Epithelial cell of proximal tubule (primary cell): ENCODE results near the gene IPCEF1. TPM values are rescaled to one million over a fixed set of nuclear protein-coding genes. Genes with fewer than 3 reads are reported as not detected.

Experiments
- DNase-seq: peaks from one replicate; pipeline ENCODE4 v3.0.0-alpha.2; 2011; ENCODE audit warnings: low read depth
- H3K4me3 ChIP-seq: 2 replicates; pipeline ENCODE4 v1.5.1; 2011; ENCODE audit warnings: low read depth, mild to moderate bottlenecking, low read length
- total RNA-seq: library from RNA; depleted of rRNA; stranded (reverse); fragments of >200 nt; gene quantifications from 2 replicates; pipeline ENCODE4 v1.2.3, GENCODE V29; 2015
- TF ChIP-seq, protein P1 (sequence below): conservative IDR thresholded peaks from 2 replicates; pipeline ENCODE4 v1.5.1; 2012; ENCODE audit warnings: low read depth, mild to moderate bottlenecking, low read length

IPCEF1 gene
- total RNA-seq, 1 donor from 2014 or later: 0.63 TPM

GRCh38 chr6:154298297-154298696 lies 58.3 kb downstream of the IPCEF1 start:
- DNase-seq: peak; percentile 66
- H3K4me3 ChIP-seq: no peak overlapping the region
- TF ChIP-seq, protein P1, sequence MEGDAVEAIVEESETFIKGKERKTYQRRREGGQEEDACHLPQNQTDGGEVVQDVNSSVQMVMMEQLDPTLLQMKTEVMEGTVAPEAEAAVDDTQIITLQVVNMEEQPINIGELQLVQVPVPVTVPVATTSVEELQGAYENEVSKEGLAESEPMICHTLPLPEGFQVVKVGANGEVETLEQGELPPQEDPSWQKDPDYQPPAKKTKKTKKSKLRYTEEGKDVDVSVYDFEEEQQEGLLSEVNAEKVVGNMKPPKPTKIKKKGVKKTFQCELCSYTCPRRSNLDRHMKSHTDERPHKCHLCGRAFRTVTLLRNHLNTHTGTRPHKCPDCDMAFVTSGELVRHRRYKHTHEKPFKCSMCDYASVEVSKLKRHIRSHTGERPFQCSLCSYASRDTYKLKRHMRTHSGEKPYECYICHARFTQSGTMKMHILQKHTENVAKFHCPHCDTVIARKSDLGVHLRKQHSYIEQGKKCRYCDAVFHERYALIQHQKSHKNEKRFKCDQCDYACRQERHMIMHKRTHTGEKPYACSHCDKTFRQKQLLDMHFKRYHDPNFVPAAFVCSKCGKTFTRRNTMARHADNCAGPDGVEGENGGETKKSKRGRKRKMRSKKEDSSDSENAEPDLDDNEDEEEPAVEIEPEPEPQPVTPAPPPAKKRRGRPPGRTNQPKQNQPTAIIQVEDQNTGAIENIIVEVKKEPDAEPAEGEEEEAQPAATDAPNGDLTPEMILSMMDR: no peak

- no peak for DNase-seq
- TF ChIP-seq, protein P1: no peak
- no peak overlapping the region for H3K4me3 ChIP-seq
Observed at GRCh38 chr6:154297721-154298120, 58.9 kb downstream of the IPCEF1 start.

DNA sequence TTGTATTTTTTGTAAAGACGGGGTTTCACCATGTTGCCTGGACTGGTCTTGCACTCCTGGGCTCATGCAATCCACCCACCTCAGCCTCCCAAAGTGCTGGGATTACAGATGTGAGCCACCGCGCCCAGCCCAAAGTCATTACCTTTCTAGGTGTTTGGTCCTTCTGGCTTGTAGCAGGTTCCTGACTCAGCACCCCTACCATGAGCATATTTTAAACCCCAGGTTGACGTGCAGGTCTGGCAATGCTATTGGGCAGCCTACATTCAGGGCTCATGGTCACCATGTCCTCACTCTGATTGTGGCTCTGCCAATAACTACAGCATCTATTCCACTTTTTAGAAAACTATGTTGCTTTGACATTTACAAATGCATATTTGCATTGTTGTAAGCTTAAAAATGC lies 59.4 kb downstream of the IPCEF1 start:
- DNase-seq: no peak

GRCh38 chr6:154295733-154296132 lies 60.9 kb downstream of the IPCEF1 start:
- DNase-seq: no peak
- TF ChIP-seq, protein P1: no peak
- H3K4me3 ChIP-seq: no peak overlapping the region

More for the DNA sequence above, 59.4 kb downstream of the IPCEF1 start:
- TF ChIP-seq, protein P1: no peak
- no peak overlapping the region for H3K4me3 ChIP-seq

DNA sequence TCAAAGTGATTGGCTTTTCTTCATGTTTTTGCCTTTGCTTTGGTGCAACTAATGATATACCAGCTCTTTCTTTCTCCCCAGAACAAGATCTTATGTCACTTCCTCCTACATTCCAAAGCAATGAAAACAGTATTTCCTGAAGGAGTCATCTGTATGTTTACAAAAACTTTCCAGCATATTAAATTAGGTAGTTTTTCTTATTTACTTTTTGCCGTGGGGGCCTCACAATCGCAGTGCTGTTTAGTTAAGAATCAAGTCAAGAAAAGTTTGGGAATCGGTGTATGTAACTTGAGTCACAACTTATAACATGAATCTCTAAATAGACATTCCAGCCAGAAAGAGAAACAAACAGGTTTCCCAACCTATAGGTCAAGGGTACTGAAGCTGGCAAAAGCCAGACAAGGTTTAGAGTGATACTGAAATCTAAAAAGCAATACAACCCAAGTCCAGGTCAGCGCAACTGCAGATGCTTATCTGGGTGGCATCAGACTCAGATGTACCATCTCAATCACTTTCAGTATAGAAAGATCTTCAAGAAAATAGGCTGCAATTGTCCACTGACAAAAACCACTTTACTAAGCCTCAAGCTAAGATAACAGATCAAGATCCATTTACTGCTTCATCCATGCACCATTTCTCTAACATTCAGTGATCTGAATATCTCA lies 63.6 kb downstream of the IPCEF1 start:
- TF ChIP-seq, protein P1: no peak
- peak; percentile 88 for DNase-seq
- no peak overlapping the region for H3K4me3 ChIP-seq

DNA sequence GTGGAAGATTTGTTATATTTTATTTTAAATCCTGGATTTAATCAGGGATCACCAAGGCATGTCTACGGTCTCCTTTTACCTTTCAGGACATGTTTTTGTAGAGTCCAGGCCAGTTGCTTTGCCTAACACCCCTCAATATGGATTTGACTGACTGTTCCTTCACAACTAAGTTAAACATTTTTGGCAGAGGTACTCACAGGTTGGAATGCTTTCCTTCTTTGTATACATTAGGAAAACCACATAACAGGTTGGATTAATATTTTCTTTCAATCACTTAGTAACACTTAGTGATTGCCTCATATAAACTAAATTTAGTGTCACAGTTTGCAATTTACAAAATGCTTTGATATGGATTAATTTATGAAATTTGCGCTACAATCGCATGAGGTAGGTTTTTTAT lies 64.5 kb downstream of the IPCEF1 start:
- no peak overlapping the region for H3K4me3 ChIP-seq
- TF ChIP-seq, protein P1: no peak
- no peak for DNase-seq
